Nephron (organoid): ENCODE data around the gene ZSCAN1.

ENCODE experiments used
- H3K27ac Mint-ChIP-seq, 3 experiments: 2 replicates each; pipeline ENCODE4 v1.8.0; 2020; ENCODE audit warnings: mixed read lengths in 3 of 3, mild to moderate bottlenecking in 2 of 3, moderate library complexity in 1 of 3
- H3K27me3 Mint-ChIP-seq: 2 replicates; pipeline ENCODE4 v1.8.0; 2021; ENCODE audit warnings: low read depth, mild to moderate bottlenecking, moderate library complexity, mixed read lengths
- H3K36me3 Mint-ChIP-seq: 2 replicates; pipeline ENCODE4 v1.8.0; 2020; ENCODE audit warnings: low read depth, mixed read lengths
- H3K4me1 Mint-ChIP-seq: 2 replicates; pipeline ENCODE4 v1.8.0; 2020; ENCODE audit warnings: mixed read lengths
- H3K4me3 Mint-ChIP-seq, 3 experiments: 2 replicates each; pipeline ENCODE4 v1.8.0; 2020; ENCODE audit warnings: mild to moderate bottlenecking in 3 of 3, mixed read lengths in 3 of 3, moderate library complexity in 2 of 3
- H3K9me3 Mint-ChIP-seq: 2 replicates; pipeline ENCODE4 v1.8.0; 2020; ENCODE audit warnings: mixed read lengths
- TF ChIP-seq, protein P1 (sequence below), 3 experiments: fragments of 200-600 bp; sonication (generic); IDR thresholded peaks; one replicate each; pipeline ENCODE4 v1.5.0; 2021; ENCODE audit warnings: antibody characterized with exemption in 3 of 3; ENCODE audit not compliant: unreplicated experiment in 3 of 3

ZSCAN1 gene

DNA sequence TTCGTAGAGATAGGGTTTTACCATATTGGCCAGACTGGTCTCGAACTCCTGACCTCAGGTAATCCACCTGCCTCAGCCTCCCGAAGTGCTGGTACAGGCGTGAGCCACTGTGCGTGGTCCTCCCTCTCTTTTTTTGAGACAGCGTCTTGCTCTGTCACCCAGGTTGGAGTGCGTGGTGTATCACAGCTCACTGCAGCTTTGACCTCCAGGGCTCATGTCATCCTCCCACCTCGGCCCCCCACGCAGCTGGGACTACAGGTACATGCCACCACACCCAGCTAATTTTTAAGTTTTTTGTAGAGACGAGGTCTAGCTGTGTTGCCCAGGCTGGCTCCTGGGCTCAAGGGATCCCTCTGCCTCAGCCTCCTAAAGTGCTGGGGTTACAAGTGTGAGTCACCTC, 46.0 kb downstream of the ZSCAN1 start:
- H3K27me3 Mint-ChIP-seq: no peaks in the 10 kb centered on the region
- TF ChIP-seq, protein P1, sequence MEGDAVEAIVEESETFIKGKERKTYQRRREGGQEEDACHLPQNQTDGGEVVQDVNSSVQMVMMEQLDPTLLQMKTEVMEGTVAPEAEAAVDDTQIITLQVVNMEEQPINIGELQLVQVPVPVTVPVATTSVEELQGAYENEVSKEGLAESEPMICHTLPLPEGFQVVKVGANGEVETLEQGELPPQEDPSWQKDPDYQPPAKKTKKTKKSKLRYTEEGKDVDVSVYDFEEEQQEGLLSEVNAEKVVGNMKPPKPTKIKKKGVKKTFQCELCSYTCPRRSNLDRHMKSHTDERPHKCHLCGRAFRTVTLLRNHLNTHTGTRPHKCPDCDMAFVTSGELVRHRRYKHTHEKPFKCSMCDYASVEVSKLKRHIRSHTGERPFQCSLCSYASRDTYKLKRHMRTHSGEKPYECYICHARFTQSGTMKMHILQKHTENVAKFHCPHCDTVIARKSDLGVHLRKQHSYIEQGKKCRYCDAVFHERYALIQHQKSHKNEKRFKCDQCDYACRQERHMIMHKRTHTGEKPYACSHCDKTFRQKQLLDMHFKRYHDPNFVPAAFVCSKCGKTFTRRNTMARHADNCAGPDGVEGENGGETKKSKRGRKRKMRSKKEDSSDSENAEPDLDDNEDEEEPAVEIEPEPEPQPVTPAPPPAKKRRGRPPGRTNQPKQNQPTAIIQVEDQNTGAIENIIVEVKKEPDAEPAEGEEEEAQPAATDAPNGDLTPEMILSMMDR (IDR thresholded peaks at IDR 0.05; ENCODE audit: unreplicated experiment in 3 of 3): no peak
- peaks cover 66% of the 10 kb centered on the region for H3K9me3 Mint-ChIP-seq

DNA sequence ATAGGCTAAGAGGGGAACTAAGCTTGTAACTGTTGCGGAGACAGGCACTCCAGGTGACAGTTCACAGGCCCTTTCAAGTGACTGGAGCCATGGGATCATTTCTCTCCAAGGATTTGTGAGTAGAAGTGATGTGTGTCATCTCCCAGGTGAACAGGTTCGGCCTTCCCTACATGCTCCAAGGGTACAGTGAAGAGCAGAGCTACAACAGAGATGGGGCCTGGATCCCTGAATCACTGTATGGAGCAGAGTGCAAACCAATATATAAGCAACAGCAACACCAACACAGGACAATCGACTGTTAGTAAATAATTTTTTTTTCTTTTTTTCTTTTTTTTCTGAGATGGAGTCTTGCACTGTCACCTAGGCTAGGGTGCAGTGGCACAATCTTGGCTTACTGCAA, 49.2 kb downstream of the ZSCAN1 start:
- Mint-ChIP-seq H3K36me3 (peaks cover 83% of the 10 kb centered on the region), H3K27me3 (no peaks in the 10 kb centered on the region), H3K9me3 (peaks cover 61% of the 10 kb centered on the region), H3K27ac (no peak overlapping the region), H3K4me3 (no peak overlapping the region), H3K4me1 (no peaks in the 10 kb centered on the region)
- TF ChIP-seq, protein P1 (IDR thresholded peaks at IDR 0.05; ENCODE audit: unreplicated experiment in 3 of 3): no peak

More for the DNA sequence above, 46.0 kb downstream of the ZSCAN1 start:
- Mint-ChIP-seq H3K36me3 (peaks cover 58% of the 10 kb centered on the region), H3K27ac (no peak overlapping the region), H3K4me3 (no peak overlapping the region), H3K4me1 (no peaks in the 10 kb centered on the region)

DNA sequence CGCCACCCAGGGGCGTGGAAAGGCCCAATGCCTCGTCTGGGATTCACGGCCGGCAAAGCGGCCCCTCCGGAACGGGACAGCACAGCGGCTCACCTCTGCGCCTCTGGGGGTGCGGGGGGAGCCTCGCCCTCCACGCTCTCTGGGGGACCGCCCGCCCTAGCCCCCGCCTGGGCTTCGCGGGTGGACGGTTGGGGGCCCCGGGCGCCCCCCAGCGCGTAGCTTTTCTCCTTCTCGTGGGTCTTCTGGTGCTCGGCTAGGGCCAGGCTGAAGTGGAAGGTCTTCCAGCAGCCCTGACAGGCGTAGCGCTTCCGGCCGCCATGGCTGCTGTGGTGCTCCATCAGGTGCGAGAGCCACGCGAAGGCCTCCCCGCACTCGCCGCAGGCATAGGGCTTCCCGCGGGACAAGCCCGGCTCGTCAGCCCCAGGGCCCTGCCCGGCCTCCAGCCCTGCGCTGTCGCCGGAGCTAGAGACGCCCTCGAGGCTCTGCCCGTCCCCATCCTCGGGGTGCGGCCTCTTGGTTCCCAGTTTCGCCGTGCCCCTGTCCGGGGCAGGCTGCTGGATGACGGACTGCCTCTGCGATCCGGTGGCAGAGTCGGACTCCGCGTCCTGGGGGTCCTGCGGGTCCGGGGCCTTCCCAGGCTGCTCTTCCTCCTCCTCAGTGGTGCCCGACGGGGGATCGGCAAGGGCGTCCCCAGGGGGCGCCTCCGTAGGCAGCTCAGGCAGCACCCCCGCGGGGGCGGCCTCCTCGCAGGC, 50.9 kb downstream of the ZSCAN1 start:
- Mint-ChIP-seq H3K4me1 (no peaks in the 10 kb centered on the region), H3K27ac (no peak overlapping the region), H3K27me3 (no peaks in the 10 kb centered on the region), H3K4me3 (no peak overlapping the region), H3K36me3 (peaks cover 92% of the 10 kb centered on the region), H3K9me3 (peaks cover 61% of the 10 kb centered on the region)
- TF ChIP-seq, protein P1 (IDR thresholded peaks at IDR 0.05; ENCODE audit: unreplicated experiment in 3 of 3): no peak

DNA sequence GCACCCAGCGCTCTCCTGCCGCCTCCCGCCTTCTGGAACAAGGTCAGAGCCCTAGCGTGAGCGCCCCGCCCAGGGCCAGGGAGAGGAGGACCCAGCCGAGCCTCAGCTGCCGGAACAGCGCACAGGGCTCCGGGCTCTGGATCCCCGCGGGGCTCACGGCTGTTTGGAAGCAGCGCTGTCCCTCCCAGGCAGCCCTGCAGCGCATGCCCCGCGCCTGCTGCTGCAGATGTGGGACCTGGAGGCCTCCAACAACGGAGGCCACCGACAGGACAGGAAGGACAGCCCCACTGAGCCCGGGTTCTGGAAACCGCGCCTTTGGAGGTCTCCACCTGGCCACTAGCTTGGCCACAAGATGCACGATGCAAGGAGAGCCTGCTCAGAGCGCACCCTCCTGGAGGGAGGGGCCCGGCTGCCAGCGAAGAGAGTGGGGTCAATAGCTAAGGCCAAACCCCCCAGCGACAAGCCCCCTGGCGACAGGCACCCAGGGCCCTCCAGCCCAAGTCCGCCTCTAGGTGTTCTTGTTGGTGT, 51.6 kb downstream of the ZSCAN1 start:
- H3K4me3 Mint-ChIP-seq: no peak overlapping the region
- peaks cover 92% of the 10 kb centered on the region for H3K36me3 Mint-ChIP-seq
- TF ChIP-seq, protein P1 (IDR thresholded peaks at IDR 0.05; ENCODE audit: unreplicated experiment in 3 of 3): no peak
- H3K27me3 Mint-ChIP-seq: no peaks in the 10 kb centered on the region
- no peak overlapping the region for H3K27ac Mint-ChIP-seq
- H3K9me3 Mint-ChIP-seq: peaks cover 61% of the 10 kb centered on the region
- no peaks in the 10 kb centered on the region for H3K4me1 Mint-ChIP-seq

DNA sequence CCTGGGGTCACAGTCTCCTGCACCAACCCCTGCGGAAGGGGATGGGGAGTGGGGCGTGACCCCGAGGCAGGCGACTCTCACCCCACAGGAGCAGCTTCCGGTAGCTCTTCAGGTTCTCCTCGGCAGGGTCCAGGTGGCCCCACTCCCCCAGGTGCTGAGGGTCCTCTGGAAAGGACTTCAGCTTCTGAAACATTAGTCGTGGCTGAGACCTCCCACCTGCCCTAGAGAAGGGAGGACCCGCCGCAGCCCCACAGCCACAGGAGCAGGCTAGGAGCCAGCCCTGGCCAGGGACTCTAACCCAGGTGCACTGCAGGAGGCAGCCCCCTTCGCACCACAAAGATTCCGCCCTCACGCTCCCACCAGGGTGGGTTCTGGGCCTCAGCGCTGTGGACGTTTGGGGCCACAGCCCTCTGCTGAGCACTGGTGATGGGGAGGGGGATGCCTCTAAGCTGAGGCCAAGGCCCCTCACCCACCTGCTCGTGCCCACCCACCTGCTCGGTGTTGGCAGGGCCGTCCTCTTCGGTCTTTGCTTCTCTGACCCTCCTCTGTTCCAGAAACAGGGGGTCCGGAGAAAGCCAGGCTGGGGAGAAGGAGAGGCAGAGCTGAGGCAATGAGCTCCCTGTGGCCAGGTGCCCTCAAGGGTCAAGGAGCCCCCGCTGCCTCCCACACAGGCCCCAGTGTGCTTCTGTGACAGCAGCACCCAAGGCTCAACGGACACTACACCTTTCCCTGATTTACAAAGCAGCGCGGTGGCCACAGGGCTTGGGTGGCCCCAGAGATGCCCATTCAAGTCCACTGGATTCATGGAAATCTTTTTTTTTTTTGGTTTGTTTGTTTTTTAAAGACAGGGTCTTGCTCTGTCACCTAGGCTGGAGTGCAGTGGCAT, 53.2 kb downstream of the ZSCAN1 start:
- Mint-ChIP-seq H3K4me3 (no peak overlapping the region), H3K36me3 (peaks cover 92% of the 10 kb centered on the region), H3K27ac (no peak overlapping the region), H3K9me3 (peaks cover 58% of the 10 kb centered on the region), H3K4me1 (no peaks in the 10 kb centered on the region), H3K27me3 (no peaks in the 10 kb centered on the region)
- TF ChIP-seq, protein P1 (IDR thresholded peaks at IDR 0.05; ENCODE audit: unreplicated experiment in 3 of 3): no peak
